Upper lobe of left lung (tissue), 6 donors: ENCODE results near the gene ZBTB45. TPM values are rescaled to one million over a fixed set of nuclear protein-coding genes. Genes with fewer than 3 reads are reported as not detected.

Experiments
- ATAC-seq, 2 donors: fragments of 200-7000 bp; cut with Tn5 transposase; one replicate each; pipeline ENCODE4 v1.9.1; 2022; ENCODE audit warnings: mild to moderate bottlenecking in 2 of 2, moderate library complexity in 2 of 2; ENCODE audit not compliant: low FRiP score in 2 of 2
- DNase-seq, 2 donors: peaks; one replicate each; pipeline ENCODE4 v3.0.0-alpha.2; 2019 to 2020
- H3K27ac ChIP-seq, 4 donors: fragments of 200-600 bp; sonication (generic); one replicate each; pipeline ENCODE4 v1.5.1; 2016 to 2019
- H3K27me3 ChIP-seq, 4 donors: fragments of 200-600 bp; sonication (generic); one replicate each; pipeline ENCODE4 v1.5.1; 2017 to 2019
- H3K36me3 ChIP-seq, 4 donors: fragments of 200-600 bp; sonication (generic); one replicate each; pipeline ENCODE4 v1.5.1; 2016 to 2019
- H3K4me1 ChIP-seq, 4 donors: fragments of 200-600 bp; sonication (generic); one replicate each; pipeline ENCODE4 v1.5.1; 2018 to 2019
- H3K4me3 ChIP-seq, 4 donors: fragments of 200-600 bp; sonication (generic); one replicate each; pipeline ENCODE4 v1.5.1; 2017 to 2019; ENCODE audit warnings: mild to moderate bottlenecking in 2 of 4, moderate library complexity in 1 of 4
- H3K9me3 ChIP-seq, 4 donors: fragments of 200-600 bp; sonication (generic); one replicate each; pipeline ENCODE4 v1.5.1; 2018 to 2019
- CTCF ChIP-seq, 6 experiments: fragments of 450-650 bp in 4 of 6; fragments of 200-600 bp in 2 of 6; sonication (generic) in 2 of 6; IDR thresholded peaks; one replicate each; pipeline ENCODE4 v1.5.1; 2016 to 2019; ENCODE audit warnings: antibody characterized with exemption in 6 of 6
- EP300 ChIP-seq, 4 donors: sonication (generic); formaldehyde crosslinking; IDR thresholded peaks; one replicate each; pipeline ENCODE4 v1.5.1; 2017; ENCODE audit warnings: antibody characterized with exemption in 4 of 4, control low read depth in 2 of 4
- POLR2A ChIP-seq, 4 donors: fragments of 450-650 bp; IDR thresholded peaks; one replicate each; pipeline ENCODE4 v1.5.1; 2016 to 2017; ENCODE audit warnings: antibody characterized with exemption in 4 of 4, mild to moderate bottlenecking in 2 of 4
- POLR2AphosphoS5 ChIP-seq, 2 donors: sonication (generic); formaldehyde crosslinking; IDR thresholded peaks; one replicate each; pipeline ENCODE4 v1.5.1; 2017; ENCODE audit warnings: antibody characterized with exemption in 2 of 2
- WGBS, 2 donors: methylation state at CpG; one replicate each; pipeline ENCODE4 v1.1.5; 2017 to 2018; 5-methylcytosine and 5-hydroxymethylcytosine counted together
- total RNA-seq, 6 donors: library from RNA; depleted of rRNA in 4 of 6; stranded (reverse); fragments of >200 nt in 4 of 6; gene quantifications; one replicate each; pipeline versions ENCODE4 v1.1.0 to v1.2.1, GENCODE V29; 2016 to 2021
- donor health status: DM: no; HTN: no; CAD: no; lungs with moderate emphysema.
- donor health status: DM: no; HTN: yes; CAD: no; lungs with severe emphysema.

ZBTB45 gene
- total RNA-seq, 6 donors from 2014 or later, result 11.9 to 19.7 (median 15.0) TPM

GRCh38 chr19:58555369-58555885 is 35.8 kb upstream of the ZBTB45 start:
- DNase-seq (no peak), ATAC-seq (no peak)
- Histone ChIP-seq H3K4me3 (peak overlapping the region; percentile 0 to 91 (median 83)), H3K36me3 (peaks cover 26 to 50% (median 43%) of the 10 kb centered on the region in 4 donors), H3K4me1 (peaks cover 41 to 56% (median 45%) of the 10 kb centered on the region in 4 donors), H3K27me3 (no peaks in the 10 kb centered on the region), H3K9me3 (no peaks in the 10 kb centered on the region), H3K27ac (peak overlapping the region; percentile 92 to 100 (median 95))
- WGBS, 2 donors, result 43 to 58% methylated on average over 3 to 4 of the region's 4 CpGs
- TF ChIP-seq POLR2AphosphoS5 (IDR thresholded peaks at IDR 0.05), result no peak
- TF ChIP-seq EP300 (IDR thresholded peaks at IDR 0.05), result no peak
- no peak for TF ChIP-seq CTCF (IDR thresholded peaks at IDR 0.05)
- TF ChIP-seq POLR2A (IDR thresholded peaks at IDR 0.05), result no peak

- WGBS, 2 donors, result 0 to 1% methylated on average over 35 to 59 of the region's 69 CpGs
- Histone ChIP-seq H3K27ac (peak within 1 kb of the TSS; percentile 92 to 100 (median 95)), H3K4me1 (peaks cover 38 to 49% (median 39%) of the 10 kb centered on the region in 4 donors), H3K36me3 (peaks cover 33 to 57% (median 49%) of the 10 kb centered on the region in 4 donors), H3K4me3 (peak within 1 kb of the TSS; percentile 63 to 91 (median 83)), H3K27me3 (no peaks in the 10 kb centered on the region), H3K9me3 (no peaks in the 10 kb centered on the region)
- DNase-seq (peak; percentile 98 to 99), ATAC-seq (peak; percentile 73 to 79)
- peak in 1 of 4 donors; percentile 30 for TF ChIP-seq EP300 (IDR thresholded peaks at IDR 0.05)
- peak; percentile 88 to 91 for TF ChIP-seq POLR2AphosphoS5 (IDR thresholded peaks at IDR 0.05)
- TF ChIP-seq POLR2A (IDR thresholded peaks at IDR 0.05), result peak in 3 of 4 donors; percentile 48 to 85 (median 66)
- peak in 1 of 6 experiments; percentile 36 for TF ChIP-seq CTCF (IDR thresholded peaks at IDR 0.05)
Observed at GRCh38 chr19:58554494-58555368, 35.1 kb upstream of the ZBTB45 start, which contains the start of gene CHMP2A. TSS of gene CHMP2A (minus strand) at chr19:58555105. CDS start at chr19:58554212, 893 bp downstream.

- no peak for TF ChIP-seq CTCF (IDR thresholded peaks at IDR 0.05)
- no peak for TF ChIP-seq POLR2AphosphoS5 (IDR thresholded peaks at IDR 0.05)
- TF ChIP-seq POLR2A (IDR thresholded peaks at IDR 0.05), result no peak
- no peak for TF ChIP-seq EP300 (IDR thresholded peaks at IDR 0.05)
- Histone ChIP-seq H3K27ac (peak overlapping the region; percentile 92 to 100 (median 95)), H3K9me3 (no peaks in the 10 kb centered on the region), H3K27me3 (no peaks in the 10 kb centered on the region), H3K36me3 (peaks cover 41 to 65% (median 57%) of the 10 kb centered on the region in 4 donors), H3K4me3 (peak overlapping the region; percentile 63 to 91 (median 83)), H3K4me1 (peaks cover 36 to 45% (median 37%) of the 10 kb centered on the region in 4 donors)
- DNase-seq (no peak), ATAC-seq (no peak)
- 28 to 42% methylated on average over 18 of the region's 18 CpGs for WGBS, 2 donors
Observed at GRCh38 chr19:58553799-58554493, 34.3 kb upstream of the ZBTB45 start.

GRCh38 chr19:58552655-58553054 is 33.0 kb upstream of the ZBTB45 start:
- H3K9me3 ChIP-seq, result no peaks in the 10 kb centered on the region
- ATAC-seq (no peak), DNase-seq (no peak)
- H3K27ac ChIP-seq, result no peak overlapping the region
- 92 to 95% methylated on average over 2 of the region's 2 CpGs for WGBS, 2 donors
- no peak overlapping the region for H3K4me3 ChIP-seq
- no peak for TF ChIP-seq POLR2A (IDR thresholded peaks at IDR 0.05)
- no peak for TF ChIP-seq POLR2AphosphoS5 (IDR thresholded peaks at IDR 0.05)
- no peak for TF ChIP-seq EP300 (IDR thresholded peaks at IDR 0.05)
- H3K36me3 ChIP-seq, result peaks cover 54 to 77% (median 70%) of the 10 kb centered on the region in 4 donors
- H3K4me1 ChIP-seq, result peaks cover 35 to 44% (median 36%) of the 10 kb centered on the region in 4 donors
- no peaks in the 10 kb centered on the region for H3K27me3 ChIP-seq
